ENCODE data around the gene MARCHF7. TPM values are rescaled to one million over a fixed set of nuclear protein-coding genes. Genes with fewer than 3 reads are reported as not detected.

The MARCHF7 gene
- total and polyA plus RNA-seq, 2 of the 8 experiments (the other 6 are each of a cell fraction or from before 2014, with no cell fraction given) = 18.3 to 116 TPM

DNA sequence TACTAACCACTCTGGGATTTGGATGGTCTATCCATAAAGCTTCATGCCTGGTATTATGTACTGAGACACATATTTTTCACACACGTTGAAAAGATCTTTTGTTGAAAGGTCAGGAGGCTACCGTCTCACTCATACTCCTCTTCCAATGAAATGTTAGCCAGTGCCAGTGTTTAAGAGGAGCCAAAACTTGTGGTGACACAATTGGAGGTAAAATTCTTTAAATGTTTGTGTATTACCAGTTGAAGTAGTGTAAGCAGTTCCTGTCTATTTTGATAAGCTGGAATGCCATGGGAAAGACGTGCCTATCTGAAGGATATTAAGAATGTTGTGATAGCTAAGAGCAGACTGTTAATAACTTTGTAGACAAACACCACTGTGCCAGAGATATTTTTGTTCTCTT, 32.1 kb downstream of the MARCHF7 start:
- Histone ChIP-seq H3K4ac (replicated peaks; ENCODE audit: insufficient read length, low read depth, low read length) (no peak overlapping the region), H3K79me2 (ENCODE audit: control insufficient read depth in 1 of 2, insufficient read depth in 2 of 2, low read length in 2 of 2) (peaks cover 0 to 49% of the 10 kb centered on the region in 2 experiments; a peak in 2 of 4 replicates)
- CTCF ChIA-PET (ENCODE audit: partially characterized antibody) = interaction anchor here (1.0 to 1.1 kb wide), 2 partner anchors 11 to 13 kb away, joined by 3 read pairs; no protein-coding TSS in a partner anchor
- TF ChIP-seq BRCA1 (IDR thresholded peaks at IDR 0.05; ENCODE audit: low read depth, low read length) (no peak), ZNF274 (IDR thresholded peaks at IDR 0.05; ENCODE audit: borderline replicate concordance, extremely low read depth, low read length) (no peak), SAP30 (IDR thresholded peaks at IDR 0.05; ENCODE audit: insufficient read depth, insufficient replicate concordance, low read length) (no peak), SP1 (IDR thresholded peaks at IDR 0.05; ENCODE audit: low read depth, low read length) (no peak), GABPA (IDR thresholded peaks at IDR 0.05; ENCODE audit: borderline replicate concordance, insufficient read depth, low read length) (no peak), SRF (IDR thresholded peaks at IDR 0.05; ENCODE audit: low read depth, low read length) (no peak), MAFK (IDR thresholded peaks at IDR 0.05; ENCODE audit: low read depth, low read length) (no peak), RNF2 (IDR thresholded peaks at IDR 0.05; ENCODE audit: borderline replicate concordance, low read depth, low read length, missing control alignments, poor library complexity, severe bottlenecking) (no peak), EGR1 (IDR thresholded peaks at IDR 0.05; ENCODE audit: borderline replicate concordance, low read depth, low read length) (no peak), PHF8 (conservative IDR thresholded peaks at IDR 0.05; ENCODE audit: low read depth, low read length) (no peak)
- TF ChIP-seq, protein P1, sequence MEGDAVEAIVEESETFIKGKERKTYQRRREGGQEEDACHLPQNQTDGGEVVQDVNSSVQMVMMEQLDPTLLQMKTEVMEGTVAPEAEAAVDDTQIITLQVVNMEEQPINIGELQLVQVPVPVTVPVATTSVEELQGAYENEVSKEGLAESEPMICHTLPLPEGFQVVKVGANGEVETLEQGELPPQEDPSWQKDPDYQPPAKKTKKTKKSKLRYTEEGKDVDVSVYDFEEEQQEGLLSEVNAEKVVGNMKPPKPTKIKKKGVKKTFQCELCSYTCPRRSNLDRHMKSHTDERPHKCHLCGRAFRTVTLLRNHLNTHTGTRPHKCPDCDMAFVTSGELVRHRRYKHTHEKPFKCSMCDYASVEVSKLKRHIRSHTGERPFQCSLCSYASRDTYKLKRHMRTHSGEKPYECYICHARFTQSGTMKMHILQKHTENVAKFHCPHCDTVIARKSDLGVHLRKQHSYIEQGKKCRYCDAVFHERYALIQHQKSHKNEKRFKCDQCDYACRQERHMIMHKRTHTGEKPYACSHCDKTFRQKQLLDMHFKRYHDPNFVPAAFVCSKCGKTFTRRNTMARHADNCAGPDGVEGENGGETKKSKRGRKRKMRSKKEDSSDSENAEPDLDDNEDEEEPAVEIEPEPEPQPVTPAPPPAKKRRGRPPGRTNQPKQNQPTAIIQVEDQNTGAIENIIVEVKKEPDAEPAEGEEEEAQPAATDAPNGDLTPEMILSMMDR (IDR thresholded peaks at IDR 0.05; ENCODE audit: control extremely low read depth in 1 of 3, insufficient read depth in 1 of 3, low read depth in 1 of 3, low read length in 3 of 3) = no peak

More for the DNA sequence above, 32.1 kb downstream of the MARCHF7 start:
- Histone ChIP-seq H2BK20ac (ENCODE audit: low read length) (no peak overlapping the region), H3K27me3 (replicated peaks in 1 of 4; ENCODE audit: control insufficient read depth in 3 of 4, extremely low read depth in 1 of 4, insufficient read depth in 3 of 4, low read length in 3 of 4) (no peaks in the 10 kb centered on the region), H3K9ac (replicated peaks in 1 of 4; ENCODE audit: extremely low read depth in 1 of 4, low read depth in 3 of 4, low read length in 3 of 4) (no peak overlapping the region), H2BK120ac (replicated peaks; ENCODE audit: low read depth, low read length) (no peak overlapping the region), H2AK5ac (ENCODE audit: low read depth, low read length) (no peak overlapping the region), H3K9me3 (ENCODE audit: insufficient read depth in 2 of 2, low read depth in 1 of 2, low read length in 1 of 2) (no peaks in the 10 kb centered on the region), H3K4me2 (ENCODE audit: insufficient read depth in 1 of 2, low read depth in 2 of 2, low read length in 2 of 2) (no peak overlapping the region), H3K79me1 (ENCODE audit: low read depth, low read length) (0 out of 2 replicates have a peak, but pooled peaks cover 3% of the 10 kb centered on the region), H3K4me1 (replicated peaks in 1 of 4; ENCODE audit: control insufficient read depth in 3 of 4, insufficient read depth in 4 of 4, low read length in 3 of 4) (no peaks in the 10 kb centered on the region), H4K91ac (replicated peaks; ENCODE audit: insufficient read length, low read length) (no peak overlapping the region), H3K23me2 (ENCODE audit: low read depth, low read length) (no peaks in the 10 kb centered on the region), H2BK15ac (ENCODE audit: low read length) (no peak overlapping the region), H4K20me1 (replicated peaks in 1 of 2; ENCODE audit: control insufficient read depth in 1 of 2, insufficient read depth in 2 of 2, low read length in 2 of 2) (peaks cover 0 to 5% of the 10 kb centered on the region in 2 experiments), H4K8ac (ENCODE audit: extremely low read depth, insufficient read depth, low read length) (no peak overlapping the region), H2BK5ac (ENCODE audit: low read depth, low read length) (no peak overlapping the region), H3K18ac (ENCODE audit: extremely low read depth, low read length) (no peak overlapping the region), H3K23ac (ENCODE audit: insufficient read length) (no peak overlapping the region), H2AFZ (ENCODE audit: low read length) (no peak overlapping the region), H3K56ac (replicated peaks; ENCODE audit: insufficient read length, low read depth, low read length) (no peak overlapping the region), H2BK12ac (ENCODE audit: low read depth, low read length) (no peak overlapping the region), H3K4me3 (ENCODE audit: extremely low read depth in 1 of 4, insufficient read depth in 2 of 4, low read depth in 3 of 4, low read length in 4 of 4) (no peak overlapping the region), H3K14ac (ENCODE audit: insufficient read length) (no peak overlapping the region), H3K27ac (ENCODE audit: low read depth, low read length) (no peak overlapping the region), H3K36me3 (ENCODE audit: control insufficient read depth in 2 of 4, insufficient read depth in 4 of 4, low read length in 3 of 4) (peaks cover 11 to 68% (median 32%) of the 10 kb centered on the region in 4 experiments), H4K5ac (ENCODE audit: insufficient read length, low read depth, low read length) (no peak overlapping the region)
- POLR2A ChIA-PET (ENCODE audit: partially characterized antibody) = interaction anchor here (0.6 kb wide), 2 partner anchors 31 to 202 kb away, joined by 3 read pairs; no protein-coding TSS in a partner anchor
- DNase-seq (ENCODE audit: low read depth in 1 of 2, low spot score in 2 of 2) (no peak), FAIRE-seq (no peak)
- WGBS, 2 experiments (ENCODE audit: extremely low coverage in 1 of 2, insufficient coverage in 1 of 2, insufficient read length in 1 of 2, insufficient replicate concordance in 2 of 2, low coverage in 1 of 2, low lambda C conversion rate in 2 of 2, missing lambda C conversion rate in 1 of 2) = 90% methylated on average over 3 of the region's 3 CpGs; no CpG with 5 or more reads in 1 of the 2 experiments

Data from H1 (cell line).